GM19240 (cell line): Measurements from ENCODE around the gene SLC44A5.
"Not testable (repeated sequence)": the region's sequence is repeated elsewhere in the genome, so short reads cannot be mapped to it uniquely, and the experiment has no call there.

Experiments
- DNase-seq: peaks from one replicate; pipeline ENCODE4 v3.0.0; 2011; ENCODE audit warnings: low spot score; ENCODE audit not compliant: insufficient read length

Gene SLC44A5

DNA sequence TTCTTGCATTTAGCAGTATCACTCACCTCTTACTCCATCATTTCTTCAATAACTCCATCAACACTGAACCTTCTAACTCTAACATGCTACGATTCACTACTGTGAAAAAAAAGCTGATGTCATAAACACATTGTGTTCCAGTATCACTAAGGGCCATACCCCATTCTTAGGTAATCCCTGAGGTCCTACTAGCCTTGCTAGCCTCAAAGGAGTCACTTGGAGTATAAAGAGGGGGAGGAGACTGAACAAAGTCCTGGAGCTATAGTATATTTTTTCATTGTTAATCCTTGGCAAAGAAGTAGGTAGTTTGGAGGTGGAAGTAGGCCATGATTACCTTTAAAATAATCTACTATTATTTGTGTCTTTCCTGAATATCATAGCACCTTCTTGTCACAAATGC, at the start of gene SLC44A5:
SLC44A5 (minus strand) TSS at position 101 of the 400 bp plus-strand sequence. CDS start 69,667 bp downstream, outside the sequence.
- DNase-seq, result no peak

DNA sequence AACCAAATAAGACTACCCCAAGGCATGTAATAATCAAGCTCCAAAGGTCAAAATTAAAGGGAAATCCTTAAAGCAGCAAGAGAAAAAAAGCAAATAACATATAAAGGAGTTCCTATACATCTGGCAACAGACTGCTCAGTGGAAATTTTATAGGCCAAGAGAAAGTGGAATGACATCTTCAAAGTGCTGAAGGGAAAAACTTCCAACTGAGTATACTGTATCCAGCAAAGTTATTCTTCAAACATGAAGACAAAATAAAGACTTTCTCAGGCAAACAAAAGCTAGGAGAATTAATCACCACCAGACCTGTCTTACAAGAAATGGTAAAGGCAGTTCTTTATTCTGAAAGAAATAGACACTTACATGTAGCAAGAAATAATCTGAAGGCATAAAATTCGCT, 45.0 kb upstream of the SLC44A5 start:
- no peak for DNase-seq

DNA sequence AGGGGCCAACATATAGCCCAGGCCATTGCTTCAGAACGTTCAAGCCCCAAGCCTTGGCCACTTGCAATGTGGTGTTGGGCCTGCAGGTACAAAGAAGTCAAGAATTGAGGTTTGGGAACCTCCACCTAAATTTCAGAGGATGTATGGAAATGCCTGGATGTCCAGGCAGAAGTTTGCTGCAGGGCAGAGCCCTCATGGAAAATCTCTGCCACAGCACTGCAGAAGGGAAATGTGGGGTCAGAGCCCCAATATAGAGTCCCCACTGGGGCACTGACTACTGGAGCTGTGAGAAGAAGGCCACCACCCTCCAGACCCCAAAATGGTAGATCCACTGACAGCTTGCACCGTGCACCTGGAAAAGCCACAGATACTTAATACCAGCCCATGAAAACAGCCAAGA, 36.3 kb upstream of the SLC44A5 start:
- DNase-seq, result not testable (repeated sequence)

GRCh38 chr1:75645153-75645552, 34.2 kb upstream of the SLC44A5 start:
- not testable (repeated sequence) for DNase-seq

DNA sequence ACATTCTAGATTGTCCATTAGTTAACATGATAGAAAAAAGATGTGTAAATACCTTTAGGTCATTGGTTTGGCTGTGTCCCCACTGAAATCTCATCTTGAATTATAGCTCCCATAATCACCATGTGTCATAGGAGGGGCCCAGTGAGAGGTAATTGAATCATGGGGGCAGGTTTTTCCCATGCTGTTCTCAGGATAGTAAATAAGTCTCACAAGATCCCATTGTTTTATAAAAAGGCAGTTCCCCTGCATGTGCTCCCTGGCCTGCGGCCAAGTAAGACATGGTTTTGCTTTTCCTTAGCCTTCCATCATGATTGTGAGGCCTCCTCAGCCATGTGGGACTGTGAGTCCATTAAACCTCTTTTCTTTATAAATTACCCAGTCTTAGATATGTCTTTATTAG, 32.5 kb upstream of the SLC44A5 start:
- no peak for DNase-seq

DNA sequence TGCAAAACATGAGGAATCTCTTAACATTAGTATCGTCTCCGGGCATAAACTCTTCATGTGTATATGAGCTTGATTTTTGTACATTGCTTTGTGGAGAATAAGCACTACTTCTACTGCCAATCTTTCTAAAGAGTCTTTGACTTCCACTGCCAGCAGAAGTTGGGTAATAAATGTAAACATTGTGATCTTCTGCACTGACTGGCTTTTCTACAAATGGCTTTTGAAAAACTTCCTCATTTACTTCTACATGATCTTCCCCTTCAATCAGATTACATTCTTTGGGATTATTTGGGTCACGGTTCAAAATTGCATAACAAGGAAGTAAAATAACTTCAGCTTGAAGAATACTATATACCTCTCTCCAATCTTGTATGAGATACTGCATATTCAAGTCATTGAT, 30.4 kb upstream of the SLC44A5 start:
- no peak for DNase-seq

GRCh38 chr1:75640137-75640536, 29.2 kb upstream of the SLC44A5 start:
- DNase-seq, result no peak

- no peak for DNase-seq
Measured at GRCh38 chr1:75632350-75632949, 21.5 kb upstream of the SLC44A5 start.

DNA sequence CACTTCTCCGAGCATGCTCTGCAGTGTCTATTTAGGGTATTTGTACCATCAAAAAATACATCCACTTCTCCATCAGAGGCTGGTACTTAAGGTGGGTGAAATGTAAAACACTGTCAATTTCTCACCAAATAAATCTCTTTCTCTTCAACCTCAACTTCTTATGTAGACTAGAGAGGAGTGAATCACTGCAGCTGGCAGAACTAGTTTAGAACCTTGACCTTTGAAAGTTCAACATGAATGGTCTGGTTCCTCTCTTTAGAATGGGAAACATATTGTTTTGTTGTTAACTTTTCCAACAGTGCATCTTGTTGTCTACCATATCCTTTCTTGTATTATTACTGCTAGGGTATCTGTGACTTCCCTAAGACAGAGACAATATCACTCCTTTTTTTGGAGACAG, 20.1 kb upstream of the SLC44A5 start:
- no peak for DNase-seq

DNA sequence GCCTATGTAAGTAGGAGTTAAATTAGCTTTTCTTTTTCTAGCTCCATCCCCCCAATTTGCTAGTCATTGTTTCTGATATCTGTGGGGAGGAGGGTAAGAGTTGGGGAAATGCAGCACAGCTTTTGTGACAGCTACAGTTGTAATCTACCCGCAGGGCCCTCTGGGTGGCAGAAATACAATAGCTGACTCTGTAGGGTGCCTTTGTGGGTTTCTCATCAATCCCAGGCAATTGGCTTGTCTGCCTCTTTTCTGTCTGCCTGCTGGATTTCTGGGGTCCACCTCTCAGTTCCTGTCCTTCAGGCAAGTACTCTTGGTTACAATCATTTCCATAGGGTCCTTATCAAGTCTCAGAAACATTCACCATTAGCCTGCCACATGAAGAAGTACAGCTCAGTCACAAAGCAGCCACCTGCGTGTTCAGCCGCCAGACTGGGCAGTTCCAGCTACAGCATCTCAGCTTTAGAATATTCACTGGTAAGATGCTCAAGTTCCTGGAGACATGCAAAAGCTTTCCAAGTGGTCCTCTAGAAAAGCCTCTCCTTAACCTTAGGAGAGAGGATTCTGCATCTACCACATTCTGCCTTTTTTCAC, 19.2 kb upstream of the SLC44A5 start:
- no peak for DNase-seq

DNA sequence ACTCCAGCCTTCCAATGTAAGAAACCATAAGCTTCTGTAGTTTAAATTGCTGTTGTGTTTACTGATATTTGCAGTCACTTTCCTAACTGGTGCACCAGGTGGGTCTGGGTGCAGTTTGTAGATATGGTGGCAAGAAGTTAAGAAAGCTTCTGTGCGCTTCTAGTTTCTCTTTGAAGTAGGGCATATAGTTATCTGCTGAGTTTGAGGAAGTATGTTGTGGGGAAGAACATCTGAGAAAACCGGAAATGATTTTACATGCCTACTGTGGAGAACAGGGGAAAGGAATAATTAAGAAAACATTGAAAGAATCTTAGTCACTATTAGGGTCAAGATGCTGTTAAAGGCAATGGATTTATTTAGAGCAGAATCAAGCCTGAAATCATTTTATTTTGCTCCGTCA, 14.9 kb upstream of the SLC44A5 start:
- DNase-seq, result no peak

GRCh38 chr1:75618382-75618781, 7.5 kb upstream of the SLC44A5 start:
- DNase-seq, result no peak

GRCh38 chr1:75616436-75617433, 5.8 kb upstream of the SLC44A5 start:
- no peak for DNase-seq

DNA sequence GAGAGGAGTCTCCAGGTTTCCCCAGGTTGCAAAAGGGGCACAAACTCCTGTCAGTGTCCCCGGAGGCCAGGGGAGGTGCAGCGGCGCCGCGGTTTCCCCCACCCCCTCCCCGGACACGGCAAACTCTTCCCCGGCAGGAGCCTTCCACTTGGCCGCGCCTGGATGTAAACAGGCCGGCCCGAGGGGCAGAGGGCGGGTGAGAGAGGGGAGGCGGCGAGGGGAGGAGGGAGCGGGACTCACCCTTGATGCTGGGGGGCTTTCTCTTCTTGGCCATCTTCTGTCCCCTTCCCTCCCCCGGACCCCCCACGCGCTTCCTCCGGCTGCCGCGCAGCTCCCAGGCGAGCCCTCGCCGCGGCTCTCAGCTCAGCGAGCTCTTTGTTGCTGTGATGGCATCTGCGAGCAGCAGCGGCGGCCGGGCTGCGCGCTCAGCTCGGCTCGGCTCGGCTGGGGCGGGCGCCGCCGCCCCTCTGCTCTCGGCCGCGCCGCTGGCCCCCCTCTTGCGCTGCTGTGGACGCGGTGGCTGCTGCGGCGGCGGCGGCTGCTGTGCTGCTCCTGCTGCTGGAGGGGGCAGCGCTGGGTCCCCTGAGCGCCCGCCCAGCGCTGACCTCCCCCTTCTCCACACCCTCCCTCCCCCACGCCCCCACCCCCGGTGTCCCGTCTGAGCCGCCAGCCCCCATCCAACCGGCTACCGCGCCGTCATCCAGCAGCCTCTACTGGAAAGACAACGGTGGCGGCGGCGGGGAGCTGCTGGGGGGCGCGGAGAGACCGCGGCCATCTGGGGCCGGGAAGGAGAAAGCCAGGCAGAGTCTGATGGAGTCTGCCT, 4.9 kb upstream of the SLC44A5 start:
- no peak for DNase-seq

DNA sequence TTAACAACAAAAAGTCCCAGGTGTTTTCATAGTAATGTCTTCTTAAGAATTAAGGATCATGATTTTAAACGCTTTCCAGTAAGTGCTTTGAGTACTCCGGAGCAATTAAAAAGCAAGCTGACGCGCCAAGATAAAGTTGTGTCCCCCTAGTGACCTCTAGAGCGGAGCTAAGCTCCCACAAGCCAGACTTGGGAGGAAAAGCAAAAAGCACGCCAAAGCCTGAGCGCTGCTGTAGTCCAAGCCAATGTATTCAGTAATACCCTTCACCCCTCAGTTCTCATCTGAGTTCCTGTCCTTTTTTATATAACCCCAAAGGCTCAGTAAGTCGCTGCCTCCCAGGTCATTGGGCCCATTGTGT, 3.5 kb upstream of the SLC44A5 start:
- DNase-seq, result no peak

DNA sequence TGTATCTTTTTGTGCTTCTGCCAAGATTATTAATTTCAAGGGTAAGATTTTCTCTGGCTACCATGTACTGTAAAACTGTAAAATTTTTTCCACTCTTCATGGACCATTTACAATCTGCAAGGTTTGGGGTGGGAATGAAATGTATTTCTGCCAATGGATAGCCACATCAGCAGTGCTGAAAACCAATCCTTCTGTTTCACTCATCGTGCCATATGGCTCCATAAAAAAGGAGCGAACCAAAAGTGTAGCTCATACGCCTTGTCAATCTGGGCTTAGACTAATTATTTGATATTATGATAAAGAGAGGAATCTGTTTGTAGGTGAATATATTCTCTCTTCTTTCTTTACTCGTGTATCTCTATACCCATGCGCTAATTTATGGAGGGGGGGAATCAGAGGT, 3.0 kb upstream of the SLC44A5 start:
- DNase-seq, result no peak

DNA sequence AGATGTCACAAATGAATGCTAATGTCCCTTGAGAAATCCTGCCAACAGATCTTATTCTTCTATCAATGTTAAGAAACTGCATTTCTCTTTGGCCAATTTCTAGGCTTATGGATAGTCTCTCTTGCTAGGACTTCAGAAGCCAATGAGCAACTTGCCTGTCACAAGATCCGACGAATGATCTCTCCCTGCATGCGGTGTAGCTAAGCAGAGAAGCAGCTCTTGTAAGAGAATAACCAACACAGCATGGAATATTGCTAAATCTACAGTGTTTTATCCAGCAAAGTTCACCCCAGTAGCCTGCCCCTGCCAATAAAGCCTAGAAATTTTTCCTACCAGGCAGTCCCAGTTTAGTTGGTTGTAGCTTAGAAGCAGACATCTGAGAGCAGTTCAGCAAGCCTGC, 2.1 kb upstream of the SLC44A5 start:
- no peak for DNase-seq

DNA sequence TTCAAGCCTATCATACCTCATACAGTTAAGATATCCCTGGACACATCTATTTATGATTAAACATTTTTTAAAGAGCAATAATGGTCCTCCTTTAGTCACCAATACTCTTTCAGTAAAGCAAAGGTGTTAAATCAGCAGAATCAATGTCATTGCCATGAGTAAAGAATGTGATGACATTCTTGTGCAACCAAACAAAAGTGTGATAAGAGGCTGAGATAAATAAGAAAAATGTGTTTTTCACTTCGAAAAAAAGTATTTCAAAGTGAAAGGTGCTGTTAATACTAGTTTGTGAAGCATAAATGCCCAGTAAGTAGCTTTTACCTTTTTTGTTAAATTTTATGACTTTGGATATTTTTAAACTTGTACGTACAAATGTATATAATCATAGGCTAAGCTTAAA, 8.4 kb downstream of the SLC44A5 start:
- DNase-seq, result no peak

DNA sequence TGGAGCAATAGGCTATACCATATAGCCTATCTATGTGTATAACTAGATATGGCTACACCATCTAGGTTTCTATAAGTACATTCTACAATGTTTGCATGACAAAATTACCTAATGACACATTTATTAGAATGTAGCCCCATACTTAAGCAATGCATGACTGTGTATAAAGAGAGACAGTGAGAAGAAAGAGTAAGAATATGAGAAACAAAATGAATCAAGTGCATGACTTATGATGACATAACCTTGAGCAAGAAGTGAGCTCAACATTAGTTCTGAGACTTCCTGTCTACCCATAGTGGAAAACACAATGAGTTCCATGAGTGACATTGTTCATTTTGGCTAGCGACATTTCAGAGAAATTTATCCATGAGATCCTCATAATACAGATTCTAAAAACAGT, 10.1 kb downstream of the SLC44A5 start:
- no peak for DNase-seq

DNA sequence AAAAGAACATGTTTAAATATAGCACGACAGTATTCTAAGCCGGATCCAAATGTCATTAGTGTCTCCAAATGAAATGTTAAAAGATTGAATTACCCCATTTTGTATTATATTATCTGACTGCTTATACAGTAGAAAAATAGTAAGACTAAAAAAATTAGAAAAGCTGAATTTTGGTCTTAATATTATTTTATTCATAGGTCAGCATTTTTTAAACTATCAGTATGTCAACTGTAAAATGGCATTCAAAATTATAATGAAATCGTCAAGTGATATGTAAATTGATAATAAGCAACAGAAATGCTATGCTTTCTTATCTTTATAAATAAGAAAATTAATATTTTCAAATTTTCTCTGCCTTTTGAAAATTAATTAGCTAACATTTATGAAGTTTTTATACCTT, 16.6 kb downstream of the SLC44A5 start:
- DNase-seq, result no peak

DNA sequence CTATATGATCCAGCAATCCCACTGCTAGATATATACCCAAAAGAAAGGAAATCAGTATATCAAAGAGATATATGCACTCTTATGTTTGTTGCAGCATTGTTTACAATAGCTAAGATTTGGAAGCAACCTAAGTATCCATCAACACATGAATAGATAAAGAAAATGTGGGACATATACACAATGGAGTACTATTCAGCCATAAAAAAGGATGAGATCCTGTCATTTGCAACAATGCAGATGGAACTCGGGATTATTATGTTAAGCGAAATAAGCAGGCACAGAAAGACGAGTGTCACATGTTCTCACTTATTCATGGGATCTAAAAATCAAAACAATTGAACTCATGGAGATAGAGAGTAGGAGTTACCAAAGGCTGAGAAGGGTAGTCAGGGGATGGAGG, 17.5 kb downstream of the SLC44A5 start:
- DNase-seq, result not testable (repeated sequence)

DNA sequence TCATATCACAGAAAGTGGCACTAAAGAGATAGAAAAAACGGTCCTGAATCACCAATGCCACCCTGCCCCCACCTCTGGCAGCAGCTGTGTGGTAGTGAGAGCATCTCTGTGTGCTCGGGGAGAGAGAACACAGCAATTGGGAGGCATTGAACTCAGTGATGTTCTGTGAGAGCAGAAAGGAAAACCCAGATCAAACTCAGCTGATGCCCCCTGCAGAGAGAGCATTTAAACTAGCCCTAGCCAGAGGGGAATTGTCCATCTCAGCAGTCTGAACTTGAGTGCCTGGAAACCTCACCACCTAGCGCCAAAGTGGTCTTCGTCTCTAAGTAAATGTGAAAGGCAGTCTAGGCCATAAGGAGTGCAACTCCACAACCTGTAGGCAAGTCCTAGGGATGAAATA, 21.3 kb downstream of the SLC44A5 start:
- DNase-seq, result no peak
